HepG2 (cell line): Measurements from ENCODE around the gene NCBP3. TPM values are rescaled to one million over a fixed set of nuclear protein-coding genes. Genes with fewer than 3 reads are reported as not detected.

Source experiments
- AFF4 ChIP-seq: sonication (generic); formaldehyde crosslinking; IDR thresholded peaks from 2 replicates; pipeline ENCODE4 v1.4.0; 2020; ENCODE audit warnings: missing genetic modification reagents
- CEBPG ChIP-seq: IDR thresholded peaks from 2 replicates; pipeline ENCODE4 v1.6.1; 2016
- ESRRA ChIP-seq: sonication (generic); formaldehyde crosslinking; IDR thresholded peaks from 2 replicates; pipeline ENCODE4 v1.5.1; 2020; ENCODE audit warnings: mild to moderate bottlenecking, low read depth, missing genetic modification reagents
- KLF12 ChIP-seq: sonication (generic); formaldehyde crosslinking; IDR thresholded peaks from 2 replicates; pipeline ENCODE4 v1.4.0; 2020; ENCODE audit warnings: missing genetic modification reagents, borderline replicate concordance
- MEIS1 ChIP-seq: sonication (generic); formaldehyde crosslinking; IDR thresholded peaks from 2 replicates; pipeline ENCODE4 v1.9.0; 2021; ENCODE audit warnings: mild to moderate bottlenecking, missing genetic modification reagents, moderate library complexity, borderline replicate concordance
- MTF1 ChIP-seq: sonication (generic); formaldehyde crosslinking; IDR thresholded peaks from 2 replicates; pipeline ENCODE4 v1.5.0; 2020; ENCODE audit warnings: missing genetic modification reagents
- MZF1 ChIP-seq: sonication (generic); formaldehyde crosslinking; IDR thresholded peaks from 2 replicates; pipeline ENCODE4 v1.8.1; 2023; ENCODE audit warnings: mild to moderate bottlenecking, missing genetic modification reagents, borderline replicate concordance
- NFAT5 ChIP-seq: sonication (generic); formaldehyde crosslinking; IDR thresholded peaks from 2 replicates; pipeline ENCODE4 v1.4.0; 2020; ENCODE audit warnings: missing genetic modification reagents
- PRMT3 ChIP-seq: sonication (generic); formaldehyde crosslinking; IDR thresholded peaks from 2 replicates; pipeline ENCODE4 v1.8.1; 2022; ENCODE audit warnings: low read depth, mild to moderate bottlenecking, moderate library complexity, missing genetic modification reagents, borderline replicate concordance
- SALL1 ChIP-seq: sonication (generic); formaldehyde crosslinking; IDR thresholded peaks from 2 replicates; pipeline ENCODE4 v1.8.0; 2022; ENCODE audit warnings: mild to moderate bottlenecking, missing genetic modification reagents
- SNAPC4 ChIP-seq: sonication (generic); formaldehyde crosslinking; IDR thresholded peaks from 2 replicates; pipeline ENCODE4 v1.4.0; 2020; ENCODE audit warnings: mild to moderate bottlenecking, missing genetic modification reagents
- ZFP36 ChIP-seq: fragments of 150-350 bp; IDR thresholded peaks from 2 replicates; pipeline ENCODE4 v1.6.1; 2018; ENCODE audit warnings: borderline replicate concordance, low read length, low read depth; ENCODE audit not compliant: partially characterized antibody
- polyA plus RNA-seq, 8 experiments: library from polyadenylated mRNA; depleted of rRNA in 3 of 8; stranded (reverse) in 7 of 8; unstranded in 1 of 8; fragments of >200 nt; fragmentation: Illumina TruSeq in 4 of 8; extraction: Trizol in 4 of 8; gene quantifications; 2 replicates each; pipeline versions ENCODE4 v1.2.1 to v1.2.3, GENCODE V29; 2011 to 2016; ENCODE audit warnings: low read depth in 4 of 8, missing spikeins in 1 of 8, mixed read lengths in 1 of 8; ENCODE audit not compliant: insufficient read depth in 1 of 8
- total RNA-seq, 5 experiments: library from RNA; depleted of rRNA; stranded (reverse); fragments of >200 nt; fragmentation: Illumina TruSeq; extraction: Trizol; gene quantifications; 2 replicates each; pipeline ENCODE4 v1.2.3, GENCODE V29; 2016; ENCODE audit warnings: low read depth in 1 of 5
- TF ChIP-seq, protein P1 (sequence below): IDR thresholded peaks from 2 replicates; pipeline ENCODE4 v1.6.1; 2012; ENCODE audit warnings: inconsistent platforms

NCBP3 gene
- total and polyA plus RNA-seq, 2 of the 13 experiments (the other 11 are each of a cell fraction or from before 2014, with no cell fraction given): 19.5 to 24.8 TPM

DNA sequence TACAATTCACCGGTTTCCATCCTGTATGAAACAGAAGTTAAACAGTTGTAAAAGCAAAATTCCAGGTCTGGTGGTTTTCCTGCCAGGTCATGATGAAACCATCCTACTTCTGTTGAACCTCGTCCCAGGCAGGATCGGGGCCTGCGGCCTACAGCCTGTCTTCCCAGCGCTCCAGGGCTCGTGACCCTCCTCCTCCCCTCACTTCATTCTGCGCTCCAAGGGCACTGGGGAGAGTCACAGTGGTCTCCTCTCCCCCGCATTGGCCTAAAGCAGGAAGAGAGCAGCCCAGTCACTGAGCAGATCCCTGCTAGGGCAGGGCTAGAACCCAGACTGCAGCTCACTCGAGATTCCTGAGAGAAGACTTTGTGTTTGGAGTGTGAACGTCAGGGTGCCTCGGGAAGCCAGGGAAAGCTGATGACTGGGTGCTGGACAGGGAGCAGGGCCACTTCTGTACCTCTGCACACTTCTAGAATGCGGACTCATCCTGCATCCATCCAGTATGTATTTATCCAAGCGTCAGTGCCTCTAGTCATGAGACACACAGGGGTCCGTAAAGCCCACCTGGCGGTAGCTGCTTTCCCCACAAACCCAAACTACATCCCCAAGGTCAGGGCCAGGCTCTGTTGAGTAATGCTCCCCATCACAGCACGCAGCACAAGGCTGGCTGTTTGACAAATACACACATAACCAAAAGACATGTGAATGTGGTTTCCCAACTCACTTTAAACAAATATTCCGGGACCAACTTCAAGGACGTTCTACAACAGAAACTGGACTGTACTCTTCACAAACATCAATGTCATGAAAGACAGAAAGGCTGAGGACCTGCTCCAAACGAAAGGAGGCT, 43.4 kb downstream of the NCBP3 start (continued):
- TF ChIP-seq AFF4 (CRISPR knock-in tag) (peak; percentile 89; the same call in 1 of the 2 replicates), SNAPC4 (CRISPR knock-in tag) (no peak), MEIS1 (peak; percentile 88), ESRRA (peak; percentile 86; the same call in 1 of the 2 replicates), PRMT3 (CRISPR knock-in tag) (peak; percentile 86; the same call in 1 of the 2 replicates), MTF1 (CRISPR knock-in tag) (no peak), MZF1 (CRISPR knock-in tag) (no peak), NFAT5 (CRISPR knock-in tag) (no peak; the same call in 1 of the 2 replicates), SALL1 (CRISPR knock-in tag) (peak; percentile 98), ZFP36 (no peak), KLF12 (CRISPR knock-in tag) (0 out of 2 replicates have a peak, but pooled peaks have one; percentile 20), CEBPG (CRISPR knock-in tag) (peak; percentile 98)
- TF ChIP-seq, protein P1, sequence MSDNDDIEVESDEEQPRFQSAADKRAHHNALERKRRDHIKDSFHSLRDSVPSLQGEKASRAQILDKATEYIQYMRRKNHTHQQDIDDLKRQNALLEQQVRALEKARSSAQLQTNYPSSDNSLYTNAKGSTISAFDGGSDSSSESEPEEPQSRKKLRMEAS: peak; percentile 74
